IPS-18c (cell line): Measurements from ENCODE around the gene CAP2.

ENCODE experiments used
- H3K4me3 ChIP-seq: 2 replicates; pipeline ENCODE4 v1.7.0; 2013; ENCODE audit warnings: low read depth, mild to moderate bottlenecking, low read length, moderate library complexity; ENCODE audit not compliant: insufficient read depth
- H3K9me3 ChIP-seq: one replicate; pipeline ENCODE4 v1.6.1; 2013; ENCODE audit warnings: mild to moderate bottlenecking, low read length, moderate library complexity; ENCODE audit not compliant: control insufficient read depth, insufficient read depth

CAP2 gene

GRCh38 chr6:17601386-17601703 lies 207.9 kb downstream of the CAP2 start:
- no peaks in the 10 kb centered on the region for H3K9me3 ChIP-seq
- peak overlapping the region; percentile 77 for H3K4me3 ChIP-seq

- no peak overlapping the region for H3K4me3 ChIP-seq
These were observed 209.5 kb downstream of the CAP2 start for GRCh38 chr6:17602888-17603287.

DNA sequence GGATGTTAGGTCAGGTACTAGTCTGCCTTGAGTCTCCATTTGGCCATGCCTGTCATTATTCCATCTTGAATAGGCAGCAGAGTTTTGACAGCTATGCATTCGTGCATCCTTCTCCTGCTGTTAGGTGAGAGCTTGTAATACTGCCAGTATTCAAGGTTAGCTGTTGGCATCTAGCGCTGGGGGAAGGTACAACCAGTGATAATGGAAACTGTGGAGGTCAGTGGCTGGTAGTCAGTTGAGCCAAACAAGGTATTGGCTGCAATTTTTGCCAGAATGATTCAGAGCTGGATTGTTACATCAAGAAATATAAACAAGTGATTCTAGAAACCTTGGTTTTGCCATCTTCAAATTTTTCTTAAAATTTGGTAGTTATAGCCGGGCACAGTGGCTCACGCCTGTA lies 213.2 kb downstream of the CAP2 start:
- Histone ChIP-seq H3K4me3 (no peak overlapping the region), H3K9me3 (no peaks in the 10 kb centered on the region)

More at GRCh38 chr6:17602888-17603287, 209.5 kb downstream of the CAP2 start:
- H3K9me3 ChIP-seq: no peaks in the 10 kb centered on the region
